ENCODE data around the gene COASY.

DNA sequence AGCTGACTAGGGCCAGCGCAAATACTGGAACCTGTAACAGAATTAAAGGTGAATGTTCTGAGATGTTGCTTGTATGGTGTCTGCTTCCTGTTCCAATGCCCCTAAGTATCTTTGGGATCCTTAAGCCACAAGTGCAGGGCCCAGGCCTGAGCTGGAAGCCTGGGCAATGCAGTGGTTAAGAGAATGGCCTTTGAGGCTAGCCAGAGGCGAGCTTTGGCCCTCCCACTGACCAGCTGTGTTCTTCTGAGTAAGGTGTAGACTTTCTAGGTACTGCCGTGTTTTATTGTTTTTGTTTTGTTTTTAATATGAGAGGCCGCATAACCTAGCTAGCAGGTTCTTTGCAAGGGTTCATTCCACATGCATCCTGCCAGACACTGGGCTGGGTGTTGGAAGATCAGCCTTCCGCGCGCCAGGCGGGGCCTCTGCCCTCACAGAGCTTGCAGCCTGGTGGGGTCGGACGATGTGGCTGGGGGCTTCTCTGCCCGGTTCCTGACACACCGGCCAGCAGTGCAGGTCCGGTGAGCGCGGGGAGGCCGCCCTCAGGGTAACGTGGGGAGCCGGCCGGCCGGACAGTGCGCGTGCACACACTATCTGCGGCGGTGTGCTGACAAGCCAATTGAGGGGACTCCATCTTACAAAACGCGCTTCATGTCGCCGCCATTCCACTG lies 4.4 kb downstream of the COASY start:
- TF ChIP-seq, protein P1, sequence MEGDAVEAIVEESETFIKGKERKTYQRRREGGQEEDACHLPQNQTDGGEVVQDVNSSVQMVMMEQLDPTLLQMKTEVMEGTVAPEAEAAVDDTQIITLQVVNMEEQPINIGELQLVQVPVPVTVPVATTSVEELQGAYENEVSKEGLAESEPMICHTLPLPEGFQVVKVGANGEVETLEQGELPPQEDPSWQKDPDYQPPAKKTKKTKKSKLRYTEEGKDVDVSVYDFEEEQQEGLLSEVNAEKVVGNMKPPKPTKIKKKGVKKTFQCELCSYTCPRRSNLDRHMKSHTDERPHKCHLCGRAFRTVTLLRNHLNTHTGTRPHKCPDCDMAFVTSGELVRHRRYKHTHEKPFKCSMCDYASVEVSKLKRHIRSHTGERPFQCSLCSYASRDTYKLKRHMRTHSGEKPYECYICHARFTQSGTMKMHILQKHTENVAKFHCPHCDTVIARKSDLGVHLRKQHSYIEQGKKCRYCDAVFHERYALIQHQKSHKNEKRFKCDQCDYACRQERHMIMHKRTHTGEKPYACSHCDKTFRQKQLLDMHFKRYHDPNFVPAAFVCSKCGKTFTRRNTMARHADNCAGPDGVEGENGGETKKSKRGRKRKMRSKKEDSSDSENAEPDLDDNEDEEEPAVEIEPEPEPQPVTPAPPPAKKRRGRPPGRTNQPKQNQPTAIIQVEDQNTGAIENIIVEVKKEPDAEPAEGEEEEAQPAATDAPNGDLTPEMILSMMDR (IDR thresholded peaks at IDR 0.05; ENCODE audit: low read depth, low read length, missing input control) = no peak
- TF ChIP-seq, protein P2, sequence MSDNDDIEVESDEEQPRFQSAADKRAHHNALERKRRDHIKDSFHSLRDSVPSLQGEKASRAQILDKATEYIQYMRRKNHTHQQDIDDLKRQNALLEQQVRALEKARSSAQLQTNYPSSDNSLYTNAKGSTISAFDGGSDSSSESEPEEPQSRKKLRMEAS (IDR thresholded peaks at IDR 0.05) = no peak
